Activated naive CD4-positive, alpha-beta T cell treated with Interleukin-2 at 50 U/mL for 16 hours (primary cell): ENCODE data around the gene PTCD2.
"Not testable (repeated sequence)": the region's sequence is repeated elsewhere in the genome, so short reads cannot be mapped to it uniquely, and the experiment has no call there.

ENCODE experiments used
- DNase-seq: peaks from one replicate; pipeline ENCODE4 v3.0.0-alpha.2; 2020

PTCD2 gene

GRCh38 chr5:72383726-72384125 is 63.6 kb downstream of the PTCD2 start:
- no peak for DNase-seq

- no peak for DNase-seq
These were observed 66.5 kb downstream of the PTCD2 start for GRCh38 chr5:72386639-72387038.

- no peak for DNase-seq
These were observed 67.8 kb downstream of the PTCD2 start for GRCh38 chr5:72387985-72388384.

- DNase-seq = no peak
These were observed 68.5 kb downstream of the PTCD2 start for GRCh38 chr5:72388646-72389045.

- DNase-seq = no peak
These were observed 70.7 kb downstream of the PTCD2 start for GRCh38 chr5:72390836-72391235.

GRCh38 chr5:72392326-72392733 is 72.2 kb downstream of the PTCD2 start:
- DNase-seq = no peak

- DNase-seq = no peak
These were observed 72.9 kb downstream of the PTCD2 start for GRCh38 chr5:72393052-72393451.

- DNase-seq = no peak
These were observed 74.5 kb downstream of the PTCD2 start for GRCh38 chr5:72394688-72395087.

- DNase-seq = no peak
These were observed 77.7 kb downstream of the PTCD2 start for GRCh38 chr5:72397836-72398235.

GRCh38 chr5:72400950-72401349 is 80.8 kb downstream of the PTCD2 start:
- DNase-seq = no peak

- no peak for DNase-seq
These were observed 82.3 kb downstream of the PTCD2 start for GRCh38 chr5:72402381-72402890.

- no peak for DNase-seq
These were observed 82.9 kb downstream of the PTCD2 start for GRCh38 chr5:72402959-72403628.

GRCh38 chr5:72404771-72405170 is 84.6 kb downstream of the PTCD2 start:
- not testable (repeated sequence) for DNase-seq

GRCh38 chr5:72407078-72407477 is 86.9 kb downstream of the PTCD2 start:
- no peak for DNase-seq

GRCh38 chr5:72407541-72407940 is 87.4 kb downstream of the PTCD2 start:
- DNase-seq = no peak

- DNase-seq = no peak
These were observed 88.0 kb downstream of the PTCD2 start for GRCh38 chr5:72408127-72408526.

GRCh38 chr5:72408603-72409002 is 88.4 kb downstream of the PTCD2 start:
- no peak for DNase-seq

GRCh38 chr5:72410688-72411295 is 90.6 kb downstream of the PTCD2 start:
- DNase-seq = no peak

GRCh38 chr5:72412283-72413055 is 92.3 kb downstream of the PTCD2 start:
- DNase-seq = no peak

GRCh38 chr5:72415616-72416325 is 95.6 kb downstream of the PTCD2 start:
- DNase-seq = no peak

- DNase-seq = no peak
These were observed 97.3 kb downstream of the PTCD2 start for GRCh38 chr5:72417333-72418062.
